Measurements from ENCODE around the gene FOXI1. TPM values are rescaled to one million over a fixed set of nuclear protein-coding genes. Genes with fewer than 3 reads are reported as not detected.

The FOXI1 gene
- total and polyA plus RNA-seq, 2 donors (not counting 3 experiments of a cell fraction or from before 2014, with no cell fraction given) = not detected

DNA sequence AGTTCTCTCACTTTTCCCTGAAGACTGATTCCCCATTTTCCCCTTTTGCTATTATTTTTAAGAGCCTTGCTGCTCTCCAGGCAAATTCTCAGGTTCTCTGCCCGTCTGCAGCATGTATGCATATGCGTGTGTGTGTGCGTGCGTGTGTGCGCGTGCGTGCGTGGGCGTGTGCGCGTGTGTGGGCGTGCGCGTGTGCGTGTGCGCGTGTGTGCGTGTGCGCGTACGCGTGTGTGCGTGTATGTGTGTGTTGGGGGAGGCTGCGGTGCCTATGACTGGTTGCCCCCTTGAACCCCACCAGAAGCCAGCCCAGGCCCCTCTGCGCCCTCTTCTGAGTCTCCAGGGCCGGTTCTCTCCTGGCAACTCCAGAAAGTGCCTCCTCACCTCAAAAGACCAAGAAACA is 987 bp upstream of the FOXI1 start:
- DNase-seq (ENCODE audit: low read depth, low spot score) (no peak), FAIRE-seq (no peak)
- POLR2A ChIA-PET = no interaction called here
- Histone ChIP-seq H4K20me1 (replicated peaks; ENCODE audit: control insufficient read depth, extremely low read depth, insufficient read depth, low read length) (no peaks in the 10 kb centered on the region), H3K36me3 (ENCODE audit: control insufficient read depth in 2 of 2, extremely low read depth in 1 of 2, insufficient read depth in 2 of 2, low read length in 2 of 2) (no peaks in the 10 kb centered on the region), H3K79me2 (ENCODE audit: control insufficient read depth, insufficient read depth, low read length) (no peaks in the 10 kb centered on the region), H3K9me3 (replicated peaks; ENCODE audit: control insufficient read depth, insufficient read depth, low read length) (no peaks in the 10 kb centered on the region), H2AFZ (ENCODE audit: low read depth, low read length) (no peak overlapping the region), H3K9me1 (replicated peaks; ENCODE audit: control insufficient read depth, extremely low read depth, insufficient read depth, low read length) (no peaks in the 10 kb centered on the region), H3K27ac (ENCODE audit: insufficient read depth, low read depth, low read length) (no peak overlapping the region), H3K4me2 (ENCODE audit: insufficient read depth, low read length) (no peak overlapping the region), H3K4me3 (replicated peaks in 1 of 3; ENCODE audit: insufficient read depth in 1 of 3, low read depth in 1 of 3, low read length in 3 of 3) (no peak overlapping the region), H3K27me3 (ENCODE audit: control insufficient read depth in 2 of 2, insufficient read depth in 2 of 2, low read length in 2 of 2) (no peaks in the 10 kb centered on the region), H3K9ac (replicated peaks; ENCODE audit: extremely low read depth, insufficient read depth, low read length) (no peak overlapping the region), H3K4me1 (ENCODE audit: control insufficient read depth, extremely low read depth, insufficient read depth, low read length) (no peaks in the 10 kb centered on the region)
- intact Hi-C loops (cut with micrococcal nuclease) = loop anchor here (5.0 kb wide), 1 partner anchor 163 kb away; no protein-coding TSS in a partner anchor
- dilution Hi-C loops (cut with MboI; ENCODE audit: extremely low pct_ligation_motif_present, low sequenced_read_pairs) = no loop called here
- TF ChIP-seq, protein P1, sequence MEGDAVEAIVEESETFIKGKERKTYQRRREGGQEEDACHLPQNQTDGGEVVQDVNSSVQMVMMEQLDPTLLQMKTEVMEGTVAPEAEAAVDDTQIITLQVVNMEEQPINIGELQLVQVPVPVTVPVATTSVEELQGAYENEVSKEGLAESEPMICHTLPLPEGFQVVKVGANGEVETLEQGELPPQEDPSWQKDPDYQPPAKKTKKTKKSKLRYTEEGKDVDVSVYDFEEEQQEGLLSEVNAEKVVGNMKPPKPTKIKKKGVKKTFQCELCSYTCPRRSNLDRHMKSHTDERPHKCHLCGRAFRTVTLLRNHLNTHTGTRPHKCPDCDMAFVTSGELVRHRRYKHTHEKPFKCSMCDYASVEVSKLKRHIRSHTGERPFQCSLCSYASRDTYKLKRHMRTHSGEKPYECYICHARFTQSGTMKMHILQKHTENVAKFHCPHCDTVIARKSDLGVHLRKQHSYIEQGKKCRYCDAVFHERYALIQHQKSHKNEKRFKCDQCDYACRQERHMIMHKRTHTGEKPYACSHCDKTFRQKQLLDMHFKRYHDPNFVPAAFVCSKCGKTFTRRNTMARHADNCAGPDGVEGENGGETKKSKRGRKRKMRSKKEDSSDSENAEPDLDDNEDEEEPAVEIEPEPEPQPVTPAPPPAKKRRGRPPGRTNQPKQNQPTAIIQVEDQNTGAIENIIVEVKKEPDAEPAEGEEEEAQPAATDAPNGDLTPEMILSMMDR (IDR thresholded peaks at IDR 0.05; ENCODE audit: extremely low read depth in 1 of 2, insufficient read depth in 1 of 2, low read depth in 1 of 2, low read length in 2 of 2) = no peak
- TF ChIP-seq FOS (IDR thresholded peaks at IDR 0.05; ENCODE audit: borderline replicate concordance, insufficient read depth, low read length) (no peak), POLR2A (IDR thresholded peaks at IDR 0.05; ENCODE audit: low read depth, low read length) (no peak), POLR2AphosphoS5 (IDR thresholded peaks at IDR 0.05; ENCODE audit: insufficient read depth, low read depth, low read length) (no peak), MYC (IDR thresholded peaks at IDR 0.05; ENCODE audit: low read depth, low read length) (no peak), GATA2 (IDR thresholded peaks at IDR 0.05; ENCODE audit: insufficient read depth, insufficient read length, low read depth, low read length) (no peak), JUN (IDR thresholded peaks at IDR 0.05; ENCODE audit: borderline replicate concordance, insufficient read depth, insufficient read length, low read depth) (no peak), EZH2 (IDR thresholded peaks at IDR 0.05; ENCODE audit: borderline replicate concordance, low read depth, low read length, severe bottlenecking) (no peak)
- TF ChIP-seq, protein P2, sequence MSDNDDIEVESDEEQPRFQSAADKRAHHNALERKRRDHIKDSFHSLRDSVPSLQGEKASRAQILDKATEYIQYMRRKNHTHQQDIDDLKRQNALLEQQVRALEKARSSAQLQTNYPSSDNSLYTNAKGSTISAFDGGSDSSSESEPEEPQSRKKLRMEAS (IDR thresholded peaks at IDR 0.05; ENCODE audit: insufficient read depth, insufficient read length) = no peak
- no TSS peak for BruUV-seq (replicated peaks)
- CTCF ChIA-PET = interaction anchor here (5.6 to 7.4 kb wide), 2 partner anchors 77 to 113 kb away, joined by 173 to 252 read pairs; no protein-coding TSS in a partner anchor
